GM18507 (cell line): ENCODE results near the gene PRAMEF27.
"Not testable (repeated sequence)": the region's sequence is repeated elsewhere in the genome, so short reads cannot be mapped to it uniquely, and the experiment has no call there.

Experiments
- DNase-seq: peaks from one replicate; pipeline ENCODE4 v3.0.0; 2011; ENCODE audit warnings: low read depth; ENCODE audit not compliant: insufficient read length; ENCODE audit errors: extremely low spot score
- FAIRE-seq: peaks from 2 replicates; lab custom pipeline; 2011; peaks lifted over from hg19 to GRCh38; lab: Jason Lieb, UNC

The PRAMEF27 gene

GRCh38 chr1:13056475-13056874 lies at the start of gene PRAMEF27:
PRAMEF27 (minus strand) TSS chr1:13056575; CDS start chr1:13053659, 2,916 bp downstream.
- FAIRE-seq, DNase-seq: not testable (repeated sequence)

- not testable (repeated sequence) for DNase-seq, FAIRE-seq
Observed at GRCh38 chr1:13070474-13070873, 14.1 kb upstream of the PRAMEF27 start, which contains the start of gene PRAMEF25. PRAMEF25 (plus strand) TSS chr1:13070774; CDS start chr1:13073694, 2,920 bp downstream.

DNA sequence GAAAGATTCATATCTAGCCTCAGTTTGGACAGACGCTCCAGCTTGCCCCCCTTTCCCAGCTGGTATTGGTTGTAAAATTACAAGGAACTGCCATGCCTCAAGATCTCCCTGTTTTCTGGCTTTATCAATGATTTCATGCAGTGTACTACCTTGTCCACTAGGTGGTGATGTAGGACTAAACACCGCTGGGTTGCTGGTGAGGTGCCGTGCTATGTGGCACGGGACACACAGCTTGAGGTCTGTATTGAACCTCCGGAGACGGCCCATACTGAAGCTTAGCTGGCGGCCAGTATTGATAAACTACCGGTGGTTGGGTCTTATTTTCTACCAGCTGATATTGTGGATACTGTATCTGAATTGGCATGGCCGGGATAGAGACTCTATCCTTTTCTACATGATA lies 36.5 kb downstream of the PRAMEF27 start:
- DNase-seq, FAIRE-seq: not testable (repeated sequence)

DNA sequence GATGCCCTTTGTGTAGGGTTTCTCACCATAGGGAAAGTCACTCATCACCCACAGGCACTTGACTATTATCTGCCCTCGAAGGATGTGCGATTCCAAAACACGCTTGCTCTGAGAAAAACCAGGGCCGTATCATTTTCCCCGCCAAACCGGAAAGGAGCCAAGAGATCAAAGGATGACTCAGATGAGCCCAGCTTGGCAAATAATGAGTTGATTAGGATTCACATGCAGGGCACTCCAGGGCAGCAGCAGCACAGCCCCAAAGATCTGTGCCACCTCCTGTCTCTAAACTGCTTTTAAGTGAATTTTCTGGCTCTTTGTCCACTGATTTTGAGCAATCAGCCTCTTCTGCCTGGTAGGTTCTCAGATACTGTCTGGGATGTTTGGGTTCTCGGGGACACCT lies 44.4 kb downstream of the PRAMEF27 start:
- not testable (repeated sequence) for DNase-seq, FAIRE-seq

GRCh38 chr1:13009348-13009747 lies 47.0 kb downstream of the PRAMEF27 start:
- not testable (repeated sequence) for FAIRE-seq, DNase-seq

DNA sequence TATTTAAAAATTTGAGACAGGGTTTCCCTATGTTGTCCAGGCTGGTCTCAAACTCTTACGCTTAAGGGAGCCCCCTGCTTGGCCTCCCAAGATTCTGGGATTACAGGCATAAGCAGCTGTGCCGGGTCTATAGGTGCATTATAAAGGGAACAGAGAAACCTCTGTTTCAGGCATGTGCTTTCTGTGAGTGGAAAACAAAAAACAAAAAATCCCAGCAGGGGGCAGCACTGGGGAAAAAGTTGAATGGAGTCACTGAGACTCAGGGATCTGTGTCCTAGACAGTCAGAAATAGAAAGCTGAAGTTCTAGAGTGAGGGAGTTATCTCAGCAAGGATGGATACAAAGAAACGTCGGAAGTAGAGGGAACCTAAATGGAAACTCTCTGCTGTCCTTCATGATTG lies 50.6 kb downstream of the PRAMEF27 start:
- not testable (repeated sequence) for FAIRE-seq, DNase-seq
